Measurements from ENCODE around the gene TPSG1.

TPSG1 gene

GRCh38 chr16:1258906-1259759, 34.1 kb upstream of the TPSG1 start:
- no peak overlapping the region for H3K9ac ChIP-seq (ENCODE audit: low read length)
- no peak overlapping the region for H3K4me3 ChIP-seq (ENCODE audit: insufficient read depth, low read length, poor library complexity, severe bottlenecking)

GRCh38 chr16:1258225-1258600, 33.1 kb upstream of the TPSG1 start:
- no peaks in the 10 kb centered on the region for H3K79me2 ChIP-seq (ENCODE audit: insufficient read depth, low read length)
- no peak for TF ChIP-seq CTCF (IDR thresholded peaks at IDR 0.05; ENCODE audit: insufficient read depth, low read length, poor library complexity, severe bottlenecking)
- no peak for TF ChIP-seq EZH2phosphoT487 (conservative IDR thresholded peaks at IDR 0.05; ENCODE audit: low read length)
- no peak overlapping the region for H2AFZ ChIP-seq (ENCODE audit: low read depth, low read length, severe bottlenecking)
- no peak overlapping the region for H3K4me3 ChIP-seq (ENCODE audit: insufficient read depth, low read length, poor library complexity, severe bottlenecking)
- H3K9me2 ChIP-seq (replicated peaks; ENCODE audit: insufficient read depth, low read length): no peaks in the 10 kb centered on the region
- H3K9ac ChIP-seq (ENCODE audit: low read length): no peak overlapping the region
- H3K9me3 ChIP-seq (ENCODE audit: insufficient read depth, low read length): no peaks in the 10 kb centered on the region
- H3K36me3 ChIP-seq (ENCODE audit: low read length): no peaks in the 10 kb centered on the region
- no peak overlapping the region for H3K4me2 ChIP-seq (ENCODE audit: low read depth, low read length, poor library complexity, severe bottlenecking)
- no peaks in the 10 kb centered on the region for H3K27me3 ChIP-seq (ENCODE audit: low read length)
- H4K20me1 ChIP-seq (ENCODE audit: low read depth, low read length): no peaks in the 10 kb centered on the region
- no peak overlapping the region for H3K27ac ChIP-seq (ENCODE audit: low read depth, low read length)
- H3F3A ChIP-seq (ENCODE audit: insufficient read depth): no peaks in the 10 kb centered on the region

More at GRCh38 chr16:1258906-1259759, 34.1 kb upstream of the TPSG1 start:
- Histone ChIP-seq H3K27ac (ENCODE audit: low read depth, low read length) (no peak overlapping the region), H2AFZ (ENCODE audit: low read depth, low read length, severe bottlenecking) (no peak overlapping the region), H3K9me2 (replicated peaks; ENCODE audit: insufficient read depth, low read length) (no peaks in the 10 kb centered on the region), H4K20me1 (ENCODE audit: low read depth, low read length) (no peaks in the 10 kb centered on the region), H3K4me2 (ENCODE audit: low read depth, low read length, poor library complexity, severe bottlenecking) (no peak overlapping the region), H3K36me3 (ENCODE audit: low read length) (no peaks in the 10 kb centered on the region), H3K27me3 (ENCODE audit: low read length) (no peaks in the 10 kb centered on the region), H3K9me3 (ENCODE audit: insufficient read depth, low read length) (0 out of 2 replicates have a peak, but pooled peaks cover under 1% of the 10 kb centered on the region), H3K79me2 (ENCODE audit: insufficient read depth, low read length) (no peaks in the 10 kb centered on the region), H3F3A (ENCODE audit: insufficient read depth) (no peaks in the 10 kb centered on the region)
- TF ChIP-seq EZH2phosphoT487 (conservative IDR thresholded peaks at IDR 0.05; ENCODE audit: low read length): no peak
- no peak for TF ChIP-seq CTCF (IDR thresholded peaks at IDR 0.05; ENCODE audit: insufficient read depth, low read length, poor library complexity, severe bottlenecking)

- no peaks in the 10 kb centered on the region for H3K36me3 ChIP-seq (ENCODE audit: low read length)
- H4K20me1 ChIP-seq (ENCODE audit: low read depth, low read length): no peaks in the 10 kb centered on the region
- H3K4me2 ChIP-seq (ENCODE audit: low read depth, low read length, poor library complexity, severe bottlenecking): no peak overlapping the region
- H3K27ac ChIP-seq (ENCODE audit: low read depth, low read length): no peak overlapping the region
- no peak overlapping the region for H2AFZ ChIP-seq (ENCODE audit: low read depth, low read length, severe bottlenecking)
- no peaks in the 10 kb centered on the region for H3K9me3 ChIP-seq (ENCODE audit: insufficient read depth, low read length)
- no peaks in the 10 kb centered on the region for H3K9me2 ChIP-seq (replicated peaks; ENCODE audit: insufficient read depth, low read length)
- TF ChIP-seq EZH2phosphoT487 (conservative IDR thresholded peaks at IDR 0.05; ENCODE audit: low read length) (no peak), CTCF (IDR thresholded peaks at IDR 0.05; ENCODE audit: insufficient read depth, low read length, poor library complexity, severe bottlenecking) (no peak)
- no peaks in the 10 kb centered on the region for H3K27me3 ChIP-seq (ENCODE audit: low read length)
- H3F3A ChIP-seq (ENCODE audit: insufficient read depth): no peaks in the 10 kb centered on the region
- no peak overlapping the region for H3K9ac ChIP-seq (ENCODE audit: low read length)
- H3K79me2 ChIP-seq (ENCODE audit: insufficient read depth, low read length): no peaks in the 10 kb centered on the region
- H3K4me3 ChIP-seq (ENCODE audit: insufficient read depth, low read length, poor library complexity, severe bottlenecking): no peak overlapping the region
Measured at GRCh38 chr16:1257561-1258224, 32.6 kb upstream of the TPSG1 start.

Measured in SU-DHL-6 (cell line).